DOHH2 (cell line): Measurements from ENCODE around the gene BSND.

Source experiments
- H3F3A ChIP-seq: fragments of 200-600 bp; sonication (generic), shearing (Covaris generic); 2 replicates; pipeline ENCODE4 v1.6.0; 2016; ENCODE audit warnings: antibody characterized with exemption, mild to moderate bottlenecking; ENCODE audit not compliant: control insufficient read depth, insufficient read depth
- H3K27ac ChIP-seq: fragments of 200-600 bp; sonication (generic); 2 replicates; pipeline ENCODE4 v1.5.1; 2014; ENCODE audit warnings: low read depth, mild to moderate bottlenecking, low read length, moderate library complexity
- H3K27me3 ChIP-seq: fragments of 200-600 bp; sonication (generic); 2 replicates; pipeline ENCODE4 v1.6.1; 2014; ENCODE audit warnings: mild to moderate bottlenecking, low read length, mixed read lengths; ENCODE audit not compliant: control insufficient read depth
- H3K36me3 ChIP-seq: fragments of 200-600 bp; sonication (generic); 2 replicates; pipeline ENCODE4 v1.6.1; 2014; ENCODE audit warnings: mild to moderate bottlenecking, low read length, moderate library complexity, mixed read lengths; ENCODE audit not compliant: control insufficient read depth
- H3K4me1 ChIP-seq: fragments of 200-600 bp; sonication (generic); 2 replicates; pipeline ENCODE4 v1.6.1; 2014; ENCODE audit warnings: mild to moderate bottlenecking, low read length, mixed read lengths; ENCODE audit not compliant: control insufficient read depth
- H3K4me2 ChIP-seq: fragments of 200-600 bp; sonication (generic); 2 replicates; pipeline ENCODE4 v1.6.0; 2014; ENCODE audit warnings: mild to moderate bottlenecking, low read length, moderate library complexity
- H3K4me3 ChIP-seq: fragments of 200-600 bp; sonication (generic); 2 replicates; pipeline ENCODE4 v1.5.1; 2014; ENCODE audit warnings: mild to moderate bottlenecking, low read length, mixed read lengths
- H3K79me2 ChIP-seq: fragments of 200-600 bp; sonication (generic); 2 replicates; pipeline ENCODE4 v1.6.1; 2014; ENCODE audit warnings: mild to moderate bottlenecking, low read length, mixed read lengths; ENCODE audit not compliant: control insufficient read depth
- H3K9me2 ChIP-seq: fragments of 200-600 bp; sonication (generic); replicated peaks from 2 replicates; pipeline ENCODE4 v1.6.1; 2014; ENCODE audit warnings: mild to moderate bottlenecking, low read length, mixed read lengths; ENCODE audit not compliant: control insufficient read depth
- H3K9me3 ChIP-seq: fragments of 200-600 bp; sonication (generic); 2 replicates; pipeline ENCODE4 v1.6.1; 2014; ENCODE audit warnings: antibody characterized with exemption, low read length, mixed read lengths; ENCODE audit not compliant: control insufficient read depth, insufficient read depth
- H4K20me1 ChIP-seq: fragments of 200-600 bp; sonication (generic); 2 replicates; pipeline ENCODE4 v1.6.0; 2014; ENCODE audit warnings: low read depth, mild to moderate bottlenecking, antibody characterized with exemption, low read length, moderate library complexity; ENCODE audit not compliant: control insufficient read depth, insufficient read depth
- CTCF ChIP-seq: fragments of 200-600 bp; sonication (generic); IDR thresholded peaks from one replicate; pipeline ENCODE4 v1.5.1; 2014; ENCODE audit warnings: antibody characterized with exemption, mild to moderate bottlenecking, low read depth, low read length; ENCODE audit not compliant: poor library complexity, severe bottlenecking
- EZH2phosphoT487 ChIP-seq: fragments of 200-600 bp; sonication (generic); IDR thresholded peaks from 2 replicates; pipeline ENCODE4 v1.6.1; 2017; ENCODE audit warnings: borderline replicate concordance, mild to moderate bottlenecking, antibody characterized with exemption, low read length, moderate library complexity, mixed read lengths

The BSND gene

GRCh38 chr1:54988975-54989374 lies 9.8 kb upstream of the BSND start:
- Histone ChIP-seq H3K4me3 (no peak overlapping the region), H3K9me2 (no peaks in the 10 kb centered on the region), H3K4me2 (no peak overlapping the region), H3K79me2 (no peaks in the 10 kb centered on the region), H3F3A (no peaks in the 10 kb centered on the region), H3K27me3 (no peaks in the 10 kb centered on the region), H3K4me1 (no peaks in the 10 kb centered on the region), H3K27ac (no peak overlapping the region), H4K20me1 (no peaks in the 10 kb centered on the region), H3K9me3 (no peaks in the 10 kb centered on the region), H3K36me3 (no peaks in the 10 kb centered on the region)
- TF ChIP-seq EZH2phosphoT487 (no peak), CTCF (no peak)

- Histone ChIP-seq H3K4me2 (no peak overlapping the region), H3K4me1 (no peaks in the 10 kb centered on the region), H4K20me1 (no peaks in the 10 kb centered on the region), H3F3A (no peaks in the 10 kb centered on the region), H3K36me3 (no peaks in the 10 kb centered on the region), H3K9me2 (no peaks in the 10 kb centered on the region), H3K9me3 (no peaks in the 10 kb centered on the region), H3K27ac (no peak overlapping the region), H3K4me3 (no peak overlapping the region), H3K79me2 (no peaks in the 10 kb centered on the region), H3K27me3 (no peaks in the 10 kb centered on the region)
- no peak for TF ChIP-seq CTCF
- TF ChIP-seq EZH2phosphoT487, result no peak
These were observed 9.3 kb upstream of the BSND start for GRCh38 chr1:54989473-54989872.

GRCh38 chr1:54989968-54990810 lies 8.5 kb upstream of the BSND start:
- Histone ChIP-seq H3K9me3 (no peaks in the 10 kb centered on the region), H3F3A (no peaks in the 10 kb centered on the region), H4K20me1 (no peaks in the 10 kb centered on the region), H3K9me2 (no peaks in the 10 kb centered on the region), H3K4me2 (no peak overlapping the region), H3K27ac (no peak overlapping the region), H3K27me3 (no peaks in the 10 kb centered on the region), H3K79me2 (no peaks in the 10 kb centered on the region), H3K36me3 (no peaks in the 10 kb centered on the region), H3K4me1 (no peaks in the 10 kb centered on the region), H3K4me3 (no peak overlapping the region)
- TF ChIP-seq CTCF, result no peak
- no peak for TF ChIP-seq EZH2phosphoT487
